Testis (tissue), 2 donors: ENCODE measurements around the gene HNRNPK.

Experiments
- CTCF ChIP-seq, 3 experiments: fragments of 450-650 bp in 2 of 3; fragments of 200-600 bp in 1 of 3; sonication (generic) in 1 of 3; IDR thresholded peaks; one replicate each; pipeline ENCODE4 v1.5.1; 2016 to 2019; ENCODE audit warnings: antibody characterized with exemption in 3 of 3, mild to moderate bottlenecking in 2 of 3, moderate library complexity in 1 of 3
- POLR2A ChIP-seq: fragments of 450-650 bp; IDR thresholded peaks from one replicate; pipeline ENCODE4 v1.6.1; 2017; ENCODE audit warnings: antibody characterized with exemption, mild to moderate bottlenecking, moderate library complexity

GRCh38 chr9:84007662-84008061 lies 27.6 kb upstream of the HNRNPK start:
- no peak for TF ChIP-seq CTCF (IDR thresholded peaks at IDR 0.05)
- TF ChIP-seq POLR2A = no peak
